WTC11 (cell line): ENCODE results near the gene VSNL1. TPM values are rescaled to one million over a fixed set of nuclear protein-coding genes. Genes with fewer than 3 reads are reported as not detected.

Experiments used
- ARID4B ChIP-seq: sonication (generic); formaldehyde crosslinking; IDR thresholded peaks from 2 replicates; pipeline ENCODE4 v1.8.0; 2023; ENCODE audit warnings: missing genetic modification reagents, mild to moderate bottlenecking, borderline replicate concordance
- ELF4 ChIP-seq: sonication (generic); formaldehyde crosslinking; IDR thresholded peaks from 2 replicates; pipeline ENCODE4 v1.8.1; 2022; ENCODE audit warnings: low read depth, mild to moderate bottlenecking, moderate library complexity, missing genetic modification reagents
- FOXJ3 ChIP-seq: sonication (generic); formaldehyde crosslinking; IDR thresholded peaks from 2 replicates; pipeline ENCODE4 v1.9.0; 2021; ENCODE audit warnings: missing genetic modification reagents, mild to moderate bottlenecking, borderline replicate concordance
- IRF2 ChIP-seq: sonication (generic); formaldehyde crosslinking; IDR thresholded peaks from 2 replicates; pipeline ENCODE4 v1.8.0; 2022; ENCODE audit warnings: low read depth, missing genetic modification reagents, borderline replicate concordance
- MXD4 ChIP-seq: fragments of 250-450 bp; sonication (Bioruptor Pico); IDR thresholded peaks from 2 replicates; pipeline ENCODE4 v1.8.0; 2021; ENCODE audit warnings: mild to moderate bottlenecking, moderate library complexity, borderline replicate concordance
- MYBL2 ChIP-seq: sonication (generic); formaldehyde crosslinking; IDR thresholded peaks from 2 replicates; pipeline ENCODE4 v1.8.1; 2023; ENCODE audit warnings: mild to moderate bottlenecking, moderate library complexity, missing genetic modification reagents
- NR3C1 ChIP-seq: sonication (generic); formaldehyde crosslinking; conservative IDR thresholded peaks from 2 replicates; pipeline ENCODE4 v1.8.1; 2023; ENCODE audit warnings: low read depth, mild to moderate bottlenecking, missing genetic modification reagents
- PRRX2 ChIP-seq: fragments of 250-450 bp; sonication (Bioruptor Pico); IDR thresholded peaks from 2 replicates; pipeline ENCODE4 v1.8.0; 2021; ENCODE audit warnings: mild to moderate bottlenecking
- RELA ChIP-seq: sonication (generic); formaldehyde crosslinking; IDR thresholded peaks from 2 replicates; pipeline ENCODE4 v1.8.1; 2022; ENCODE audit warnings: missing genetic modification reagents, mild to moderate bottlenecking, borderline replicate concordance
- SMAD3 ChIP-seq: sonication (generic); formaldehyde crosslinking; IDR thresholded peaks from 2 replicates; pipeline ENCODE4 v1.8.0; 2022; ENCODE audit warnings: missing genetic modification reagents, mild to moderate bottlenecking, borderline replicate concordance
- TP53 ChIP-seq: sonication (generic); formaldehyde crosslinking; IDR thresholded peaks from 2 replicates; pipeline ENCODE4 v1.8.1; 2023; ENCODE audit warnings: mild to moderate bottlenecking, missing genetic modification reagents
- ZBTB21 ChIP-seq: sonication (generic); formaldehyde crosslinking; IDR thresholded peaks from 2 replicates; pipeline ENCODE4 v1.8.1; 2023; ENCODE audit warnings: mild to moderate bottlenecking, missing genetic modification reagents, borderline replicate concordance
- ZNF232 ChIP-seq: sonication (generic); formaldehyde crosslinking; IDR thresholded peaks from 2 replicates; pipeline ENCODE4 v1.8.0; 2022; ENCODE audit warnings: mild to moderate bottlenecking, missing genetic modification reagents
- ZNF416 ChIP-seq: fragments of 250-450 bp; sonication (Bioruptor Pico); IDR thresholded peaks from 2 replicates; pipeline ENCODE4 v1.9.0; 2021; ENCODE audit warnings: mild to moderate bottlenecking, inconsistent platforms
- ZNF423 ChIP-seq: fragments of 250-450 bp; sonication (Bioruptor Pico); IDR thresholded peaks from 2 replicates; pipeline ENCODE4 v2.1.2; 2022; ENCODE audit warnings: mild to moderate bottlenecking, moderate library complexity
- ZNF512 ChIP-seq: sonication (generic); formaldehyde crosslinking; IDR thresholded peaks from 2 replicates; pipeline ENCODE4 v1.8.1; 2022; ENCODE audit warnings: missing genetic modification reagents, borderline replicate concordance
- ZNF671 ChIP-seq: fragments of 250-450 bp; sonication (Bioruptor Pico); IDR thresholded peaks from 2 replicates; pipeline ENCODE4 v1.8.0; 2021; ENCODE audit warnings: mild to moderate bottlenecking
- total RNA-seq: library from RNA; stranded (reverse); gene quantifications from 3 replicates; pipeline ENCODE4 v1.2.3, GENCODE V29; 2021
- TF ChIP-seq, protein P1 (sequence below): sonication (generic); formaldehyde crosslinking; IDR thresholded peaks from 2 replicates; pipeline ENCODE4 v1.8.0; 2022; ENCODE audit warnings: mild to moderate bottlenecking, missing genetic modification reagents
- TF ChIP-seq, protein P2 (sequence below): sonication (generic); formaldehyde crosslinking; IDR thresholded peaks from 2 replicates; pipeline ENCODE4 v1.8.1; 2023; ENCODE audit warnings: mild to moderate bottlenecking, missing genetic modification reagents
- TF ChIP-seq, protein P3 (sequence below): sonication (generic); formaldehyde crosslinking; conservative IDR thresholded peaks from 2 replicates; pipeline ENCODE4 v1.8.1; 2023; ENCODE audit warnings: mild to moderate bottlenecking, low read depth, missing genetic modification reagents, moderate library complexity
- TF ChIP-seq, protein P4 (sequence below): sonication (generic); formaldehyde crosslinking; IDR thresholded peaks from 2 replicates; pipeline ENCODE4 v1.8.0; 2022; ENCODE audit warnings: mild to moderate bottlenecking, missing genetic modification reagents
- TF ChIP-seq, protein P5 (sequence below): sonication (generic); formaldehyde crosslinking; IDR thresholded peaks from 2 replicates; pipeline ENCODE4 v1.8.1; 2023; ENCODE audit warnings: mild to moderate bottlenecking, missing genetic modification reagents, borderline replicate concordance

The VSNL1 gene
- total RNA-seq, 1 experiment from 2014 or later, result 78.4 TPM

GRCh38 chr2:17538844-17539554 lies 1.5 kb upstream of the VSNL1 start (continued):
- TF ChIP-seq ZNF423 (peak; percentile 49), RELA (CRISPR knock-in tag) (no peak), ZNF416 (no peak), NR3C1 (CRISPR knock-in tag) (0 out of 2 replicates have a peak, but pooled peaks have one; percentile 61), ZBTB21 (CRISPR knock-in tag) (peak; percentile 83; the same call in 1 of the 2 replicates), ELF4 (0 out of 2 replicates have a peak, but pooled peaks have one; percentile 23), IRF2 (CRISPR knock-in tag) (no peak), FOXJ3 (CRISPR knock-in tag) (no peak), MYBL2 (CRISPR knock-in tag) (no peak), SMAD3 (CRISPR knock-in tag) (no peak), ZNF232 (CRISPR knock-in tag) (peak; percentile 63; the same call in 1 of the 2 replicates), PRRX2 (no peak), MXD4 (CRISPR knock-in tag) (no peak), TP53 (CRISPR knock-in tag) (peak; percentile 73; the same call in 1 of the 2 replicates), ZNF512 (CRISPR knock-in tag) (no peak), ZNF671 (no peak), ARID4B (CRISPR knock-in tag) (peak; percentile 69; the same call in 1 of the 2 replicates)
- TF ChIP-seq, protein P1, sequence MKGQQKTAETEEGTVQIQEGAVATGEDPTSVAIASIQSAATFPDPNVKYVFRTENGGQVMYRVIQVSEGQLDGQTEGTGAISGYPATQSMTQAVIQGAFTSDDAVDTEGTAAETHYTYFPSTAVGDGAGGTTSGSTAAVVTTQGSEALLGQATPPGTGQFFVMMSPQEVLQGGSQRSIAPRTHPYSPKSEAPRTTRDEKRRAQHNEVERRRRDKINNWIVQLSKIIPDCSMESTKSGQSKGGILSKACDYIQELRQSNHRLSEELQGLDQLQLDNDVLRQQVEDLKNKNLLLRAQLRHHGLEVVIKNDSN (CRISPR knock-in tag), result no peak; the same call in 1 of the 2 replicates
- TF ChIP-seq, protein P2, sequence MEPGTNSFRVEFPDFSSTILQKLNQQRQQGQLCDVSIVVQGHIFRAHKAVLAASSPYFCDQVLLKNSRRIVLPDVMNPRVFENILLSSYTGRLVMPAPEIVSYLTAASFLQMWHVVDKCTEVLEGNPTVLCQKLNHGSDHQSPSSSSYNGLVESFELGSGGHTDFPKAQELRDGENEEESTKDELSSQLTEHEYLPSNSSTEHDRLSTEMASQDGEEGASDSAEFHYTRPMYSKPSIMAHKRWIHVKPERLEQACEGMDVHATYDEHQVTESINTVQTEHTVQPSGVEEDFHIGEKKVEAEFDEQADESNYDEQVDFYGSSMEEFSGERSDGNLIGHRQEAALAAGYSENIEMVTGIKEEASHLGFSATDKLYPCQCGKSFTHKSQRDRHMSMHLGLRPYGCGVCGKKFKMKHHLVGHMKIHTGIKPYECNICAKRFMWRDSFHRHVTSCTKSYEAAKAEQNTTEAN (CRISPR knock-in tag), result no peak
- TF ChIP-seq, protein P3, sequence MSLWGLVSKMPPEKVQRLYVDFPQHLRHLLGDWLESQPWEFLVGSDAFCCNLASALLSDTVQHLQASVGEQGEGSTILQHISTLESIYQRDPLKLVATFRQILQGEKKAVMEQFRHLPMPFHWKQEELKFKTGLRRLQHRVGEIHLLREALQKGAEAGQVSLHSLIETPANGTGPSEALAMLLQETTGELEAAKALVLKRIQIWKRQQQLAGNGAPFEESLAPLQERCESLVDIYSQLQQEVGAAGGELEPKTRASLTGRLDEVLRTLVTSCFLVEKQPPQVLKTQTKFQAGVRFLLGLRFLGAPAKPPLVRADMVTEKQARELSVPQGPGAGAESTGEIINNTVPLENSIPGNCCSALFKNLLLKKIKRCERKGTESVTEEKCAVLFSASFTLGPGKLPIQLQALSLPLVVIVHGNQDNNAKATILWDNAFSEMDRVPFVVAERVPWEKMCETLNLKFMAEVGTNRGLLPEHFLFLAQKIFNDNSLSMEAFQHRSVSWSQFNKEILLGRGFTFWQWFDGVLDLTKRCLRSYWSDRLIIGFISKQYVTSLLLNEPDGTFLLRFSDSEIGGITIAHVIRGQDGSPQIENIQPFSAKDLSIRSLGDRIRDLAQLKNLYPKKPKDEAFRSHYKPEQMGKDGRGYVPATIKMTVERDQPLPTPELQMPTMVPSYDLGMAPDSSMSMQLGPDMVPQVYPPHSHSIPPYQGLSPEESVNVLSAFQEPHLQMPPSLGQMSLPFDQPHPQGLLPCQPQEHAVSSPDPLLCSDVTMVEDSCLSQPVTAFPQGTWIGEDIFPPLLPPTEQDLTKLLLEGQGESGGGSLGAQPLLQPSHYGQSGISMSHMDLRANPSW (CRISPR knock-in tag), result no peak
- TF ChIP-seq, protein P4, sequence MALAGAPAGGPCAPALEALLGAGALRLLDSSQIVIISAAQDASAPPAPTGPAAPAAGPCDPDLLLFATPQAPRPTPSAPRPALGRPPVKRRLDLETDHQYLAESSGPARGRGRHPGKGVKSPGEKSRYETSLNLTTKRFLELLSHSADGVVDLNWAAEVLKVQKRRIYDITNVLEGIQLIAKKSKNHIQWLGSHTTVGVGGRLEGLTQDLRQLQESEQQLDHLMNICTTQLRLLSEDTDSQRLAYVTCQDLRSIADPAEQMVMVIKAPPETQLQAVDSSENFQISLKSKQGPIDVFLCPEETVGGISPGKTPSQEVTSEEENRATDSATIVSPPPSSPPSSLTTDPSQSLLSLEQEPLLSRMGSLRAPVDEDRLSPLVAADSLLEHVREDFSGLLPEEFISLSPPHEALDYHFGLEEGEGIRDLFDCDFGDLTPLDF, result no peak
- TF ChIP-seq, protein P5, sequence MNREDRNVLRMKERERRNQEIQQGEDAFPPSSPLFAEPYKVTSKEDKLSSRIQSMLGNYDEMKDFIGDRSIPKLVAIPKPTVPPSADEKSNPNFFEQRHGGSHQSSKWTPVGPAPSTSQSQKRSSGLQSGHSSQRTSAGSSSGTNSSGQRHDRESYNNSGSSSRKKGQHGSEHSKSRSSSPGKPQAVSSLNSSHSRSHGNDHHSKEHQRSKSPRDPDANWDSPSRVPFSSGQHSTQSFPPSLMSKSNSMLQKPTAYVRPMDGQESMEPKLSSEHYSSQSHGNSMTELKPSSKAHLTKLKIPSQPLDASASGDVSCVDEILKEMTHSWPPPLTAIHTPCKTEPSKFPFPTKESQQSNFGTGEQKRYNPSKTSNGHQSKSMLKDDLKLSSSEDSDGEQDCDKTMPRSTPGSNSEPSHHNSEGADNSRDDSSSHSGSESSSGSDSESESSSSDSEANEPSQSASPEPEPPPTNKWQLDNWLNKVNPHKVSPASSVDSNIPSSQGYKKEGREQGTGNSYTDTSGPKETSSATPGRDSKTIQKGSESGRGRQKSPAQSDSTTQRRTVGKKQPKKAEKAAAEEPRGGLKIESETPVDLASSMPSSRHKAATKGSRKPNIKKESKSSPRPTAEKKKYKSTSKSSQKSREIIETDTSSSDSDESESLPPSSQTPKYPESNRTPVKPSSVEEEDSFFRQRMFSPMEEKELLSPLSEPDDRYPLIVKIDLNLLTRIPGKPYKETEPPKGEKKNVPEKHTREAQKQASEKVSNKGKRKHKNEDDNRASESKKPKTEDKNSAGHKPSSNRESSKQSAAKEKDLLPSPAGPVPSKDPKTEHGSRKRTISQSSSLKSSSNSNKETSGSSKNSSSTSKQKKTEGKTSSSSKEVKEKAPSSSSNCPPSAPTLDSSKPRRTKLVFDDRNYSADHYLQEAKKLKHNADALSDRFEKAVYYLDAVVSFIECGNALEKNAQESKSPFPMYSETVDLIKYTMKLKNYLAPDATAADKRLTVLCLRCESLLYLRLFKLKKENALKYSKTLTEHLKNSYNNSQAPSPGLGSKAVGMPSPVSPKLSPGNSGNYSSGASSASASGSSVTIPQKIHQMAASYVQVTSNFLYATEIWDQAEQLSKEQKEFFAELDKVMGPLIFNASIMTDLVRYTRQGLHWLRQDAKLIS (CRISPR knock-in tag), result peak; percentile 79; the same call in 1 of the 2 replicates
